Measurements from ENCODE around the gene TMSB10. TPM values are rescaled to one million over a fixed set of nuclear protein-coding genes. Genes with fewer than 3 reads are reported as not detected.
"Not testable (repeated sequence)": the region's sequence is repeated elsewhere in the genome, so short reads cannot be mapped to it uniquely, and the experiment has no call there.

TMSB10 gene
- total and polyA plus RNA-seq, 2 experiments from 2014 or later, result 834 to 2,942 TPM

DNA sequence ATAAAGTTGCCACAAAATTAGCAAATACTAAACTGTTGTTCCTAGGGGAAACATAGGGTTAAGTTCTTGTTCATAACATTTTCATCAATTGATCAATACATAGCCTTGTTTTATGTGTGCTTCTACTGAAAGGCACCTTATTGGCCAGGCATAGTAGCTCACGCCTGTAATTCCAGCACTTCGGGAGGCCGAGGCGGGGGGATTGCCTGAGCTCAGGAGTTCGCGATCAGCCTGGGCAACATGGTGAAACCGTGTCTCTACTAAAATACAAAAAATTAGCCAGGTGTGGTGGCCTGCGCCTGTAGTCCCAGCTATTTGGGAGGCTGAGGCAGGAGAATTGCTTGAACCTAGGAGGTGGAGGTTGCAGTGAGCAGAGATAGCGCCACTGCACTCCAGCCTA, 32.8 kb upstream of the TMSB10 start:
- ATAC-seq, result not testable (repeated sequence)

DNA sequence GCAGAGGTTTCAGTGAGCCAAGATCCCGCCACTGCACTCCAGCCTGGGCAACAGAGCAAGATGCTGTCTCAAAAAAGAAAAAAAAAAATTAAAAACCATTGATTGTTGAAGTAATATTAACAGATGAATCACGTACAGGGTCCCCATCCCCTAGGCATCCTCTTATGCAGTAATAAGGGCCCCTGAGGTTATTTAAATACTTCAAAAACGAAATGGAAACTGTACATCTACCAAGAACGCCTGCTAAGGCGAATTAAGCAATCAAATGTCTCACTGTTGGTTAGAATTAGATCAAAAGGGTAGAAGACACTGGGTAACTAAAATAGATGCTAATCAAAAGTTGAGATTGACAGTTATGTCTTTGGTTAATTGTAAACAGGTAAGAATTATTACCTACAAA, 32.1 kb upstream of the TMSB10 start:
- H3K9me2 ChIP-seq (ENCODE audit: insufficient read depth), result no peaks in the 10 kb centered on the region
- no peak overlapping the region for H3K27ac ChIP-seq (ENCODE audit: low read depth)
- no peaks in the 10 kb centered on the region; the same call in 1 of the 2 replicates for H3K79me2 ChIP-seq (replicated peaks; ENCODE audit: insufficient read depth)
- H3K27me3 ChIP-seq (ENCODE audit: insufficient read depth), result peaks cover 23% of the 10 kb centered on the region
- no peak for TF ChIP-seq CTCF (conservative IDR thresholded peaks at IDR 0.05; ENCODE audit: low read depth in 2 of 2)
- TF ChIP-seq ZNF331 (CRISPR knock-in tag; IDR thresholded peaks at IDR 0.05; ENCODE audit: low read depth), result no peak
- no peak for TF ChIP-seq JUNB (IDR thresholded peaks at IDR 0.05; ENCODE audit: unreplicated experiment)
- no peak for TF ChIP-seq NANOG (IDR thresholded peaks at IDR 0.05; ENCODE audit: borderline replicate concordance)
- no peak for TF ChIP-seq EZH2phosphoT487 (IDR thresholded peaks at IDR 0.05; ENCODE audit: unreplicated experiment)
- TF ChIP-seq, protein P1, sequence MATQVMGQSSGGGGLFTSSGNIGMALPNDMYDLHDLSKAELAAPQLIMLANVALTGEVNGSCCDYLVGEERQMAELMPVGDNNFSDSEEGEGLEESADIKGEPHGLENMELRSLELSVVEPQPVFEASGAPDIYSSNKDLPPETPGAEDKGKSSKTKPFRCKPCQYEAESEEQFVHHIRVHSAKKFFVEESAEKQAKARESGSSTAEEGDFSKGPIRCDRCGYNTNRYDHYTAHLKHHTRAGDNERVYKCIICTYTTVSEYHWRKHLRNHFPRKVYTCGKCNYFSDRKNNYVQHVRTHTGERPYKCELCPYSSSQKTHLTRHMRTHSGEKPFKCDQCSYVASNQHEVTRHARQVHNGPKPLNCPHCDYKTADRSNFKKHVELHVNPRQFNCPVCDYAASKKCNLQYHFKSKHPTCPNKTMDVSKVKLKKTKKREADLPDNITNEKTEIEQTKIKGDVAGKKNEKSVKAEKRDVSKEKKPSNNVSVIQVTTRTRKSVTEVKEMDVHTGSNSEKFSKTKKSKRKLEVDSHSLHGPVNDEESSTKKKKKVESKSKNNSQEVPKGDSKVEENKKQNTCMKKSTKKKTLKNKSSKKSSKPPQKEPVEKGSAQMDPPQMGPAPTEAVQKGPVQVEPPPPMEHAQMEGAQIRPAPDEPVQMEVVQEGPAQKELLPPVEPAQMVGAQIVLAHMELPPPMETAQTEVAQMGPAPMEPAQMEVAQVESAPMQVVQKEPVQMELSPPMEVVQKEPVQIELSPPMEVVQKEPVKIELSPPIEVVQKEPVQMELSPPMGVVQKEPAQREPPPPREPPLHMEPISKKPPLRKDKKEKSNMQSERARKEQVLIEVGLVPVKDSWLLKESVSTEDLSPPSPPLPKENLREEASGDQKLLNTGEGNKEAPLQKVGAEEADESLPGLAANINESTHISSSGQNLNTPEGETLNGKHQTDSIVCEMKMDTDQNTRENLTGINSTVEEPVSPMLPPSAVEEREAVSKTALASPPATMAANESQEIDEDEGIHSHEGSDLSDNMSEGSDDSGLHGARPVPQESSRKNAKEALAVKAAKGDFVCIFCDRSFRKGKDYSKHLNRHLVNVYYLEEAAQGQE (IDR thresholded peaks at IDR 0.05; ENCODE audit: unreplicated experiment), result no peak
- TF ChIP-seq ZNF462 (CRISPR knock-in tag; IDR thresholded peaks at IDR 0.05), result no peak
- ATAC-seq, result no peak
- H4K20me1 ChIP-seq (replicated peaks; ENCODE audit: insufficient read depth), result no peaks in the 10 kb centered on the region
- no peak overlapping the region for H2AFZ ChIP-seq
- Mint-ChIP-seq H3K36me3 (ENCODE audit: low read depth) (no peaks in the 10 kb centered on the region), H3K27ac (no peak overlapping the region), H3K4me1 (no peaks in the 10 kb centered on the region), H3K4me3 (no peak overlapping the region), H3K9me3 (no peaks in the 10 kb centered on the region), H3K27me3 (ENCODE audit: insufficient read depth, low read depth, poor library complexity) (peaks cover 15% of the 10 kb centered on the region)
- no peak overlapping the region for H3K4me3 ChIP-seq
- H3K4me2 ChIP-seq, result no peak overlapping the region
- DNase-seq (ENCODE audit: low spot score), result no peak
- no peaks in the 10 kb centered on the region for H3K36me3 ChIP-seq (ENCODE audit: insufficient read depth)
- no peaks in the 10 kb centered on the region for H3F3A ChIP-seq (replicated peaks; ENCODE audit: low read depth)
- no peaks in the 10 kb centered on the region for H3K4me1 ChIP-seq (ENCODE audit: insufficient read depth)

More for the DNA sequence above, 32.8 kb upstream of the TMSB10 start:
- H3F3A ChIP-seq (replicated peaks; ENCODE audit: low read depth); H3K36me3 ChIP-seq (ENCODE audit: insufficient read depth); H3K9me3 Mint-ChIP-seq; H3K9me2 ChIP-seq (ENCODE audit: insufficient read depth); H2AFZ ChIP-seq; H3K27ac ChIP-seq (ENCODE audit: low read depth); H3K36me3 Mint-ChIP-seq (ENCODE audit: low read depth); H3K27me3 Mint-ChIP-seq (ENCODE audit: insufficient read depth, low read depth, poor library complexity); H3K79me2 ChIP-seq (replicated peaks; ENCODE audit: insufficient read depth); H3K4me3 Mint-ChIP-seq; DNase-seq (ENCODE audit: low spot score); H3K4me3 ChIP-seq; H4K20me1 ChIP-seq (replicated peaks; ENCODE audit: insufficient read depth); H3K27ac Mint-ChIP-seq; H3K4me1 Mint-ChIP-seq; H3K4me1 ChIP-seq (ENCODE audit: insufficient read depth); H3K4me2 ChIP-seq: not testable (repeated sequence)
- H3K27me3 ChIP-seq (ENCODE audit: insufficient read depth), result peaks cover 16% of the 10 kb centered on the region

All from GM23338 (cell line).